ENCODE measurements around the gene METTL14. TPM values are rescaled to one million over a fixed set of nuclear protein-coding genes. Genes with fewer than 3 reads are reported as not detected.
"Not testable (repeated sequence)": the region's sequence is repeated elsewhere in the genome, so short reads cannot be mapped to it uniquely, and the experiment has no call there.

The METTL14 gene
- 10 to 100 TPM; 34.3 to 36.2 TPM for total RNA-seq
- long read RNA-seq, full-length matches to known transcripts: 19 of 21 reads
- long read RNA-seq, partial matches to known transcripts: 0 of 21 reads
- long read RNA-seq, other reads (novel, unspliced or antisense): 2 of 21 reads

- DNase-seq (peak; percentile 89 to 95), ATAC-seq (peak; percentile 98)
- intact Hi-C loops (cut with DNase I, micrococcal nuclease): loop anchor here in 1 of 2 donors (10.0 kb wide), 1 partner anchor 400 kb away; no protein-coding TSS in a partner anchor
Observed at GRCh38 chr4:118684873-118685811, at the start of gene METTL14. TSS of gene METTL14 (plus strand) at chr4:118685392. CDS start at chr4:118685535, 143 bp downstream.

- ATAC-seq; DNase-seq; intact Hi-C loops (cut with DNase I, micrococcal nuclease): not testable (repeated sequence)
Observed at GRCh38 chr4:118636126-118636525, 49.1 kb upstream of the METTL14 start.

GRCh38 chr4:118664665-118665064, 20.5 kb upstream of the METTL14 start:
- intact Hi-C loops (cut with DNase I, micrococcal nuclease); ATAC-seq: not testable (repeated sequence)
- peak in 1 of 2 donors; percentile 61 for DNase-seq

GRCh38 chr4:118669220-118669619, 16.0 kb upstream of the METTL14 start:
- intact Hi-C loops (cut with DNase I, micrococcal nuclease): not testable (repeated sequence)

GRCh38 chr4:118670968-118671367, 14.2 kb upstream of the METTL14 start:
- ATAC-seq; intact Hi-C loops (cut with DNase I, micrococcal nuclease); DNase-seq: not testable (repeated sequence)

More at GRCh38 chr4:118669220-118669619, 16.0 kb upstream of the METTL14 start:
- not testable (repeated sequence) for ATAC-seq
- peak; percentile 38 to 73 for DNase-seq

GRCh38 chr4:118676128-118676527, 9.1 kb upstream of the METTL14 start:
- DNase-seq (no peak), ATAC-seq (no peak)
- intact Hi-C loops (cut with DNase I, micrococcal nuclease): no loop called here

GRCh38 chr4:118680808-118681207, 4.4 kb upstream of the METTL14 start:
- intact Hi-C loops (cut with DNase I, micrococcal nuclease): loop anchor here in 1 of 2 donors (10.0 kb wide), 1 partner anchor 396 kb away; no protein-coding TSS in a partner anchor
- DNase-seq (no peak), ATAC-seq (no peak)

GRCh38 chr4:118682928-118683327, 2.3 kb upstream of the METTL14 start:
- no peak for ATAC-seq
- intact Hi-C loops (cut with DNase I, micrococcal nuclease): loop anchor here in 1 of 2 donors (10.0 kb wide), 1 partner anchor 398 kb away; no protein-coding TSS in a partner anchor
- no peak for DNase-seq

GRCh38 chr4:118683513-118683912, 1.7 kb upstream of the METTL14 start:
- intact Hi-C loops (cut with DNase I, micrococcal nuclease): loop anchor here in 1 of 2 donors (10.0 kb wide), 1 partner anchor 399 kb away; no protein-coding TSS in a partner anchor
- DNase-seq (no peak), ATAC-seq (peak; percentile 34)

- ATAC-seq (peak; percentile 95), DNase-seq (no peak)
- intact Hi-C loops (cut with DNase I, micrococcal nuclease): no loop called here
Observed at GRCh38 chr4:118703118-118703517, 17.9 kb downstream of the METTL14 start.

GRCh38 chr4:118711052-118711451, 25.9 kb downstream of the METTL14 start:
- intact Hi-C loops (cut with DNase I, micrococcal nuclease): no loop called here
- DNase-seq: no peak
- no peak for ATAC-seq

- intact Hi-C loops (cut with DNase I, micrococcal nuclease): no loop called here
- ATAC-seq: no peak
- DNase-seq: no peak
Observed at GRCh38 chr4:118712872-118713271, 27.7 kb downstream of the METTL14 start.

GRCh38 chr4:118714682-118715081, 29.5 kb downstream of the METTL14 start:
- DNase-seq: no peak
- no peak for ATAC-seq
- intact Hi-C loops (cut with DNase I, micrococcal nuclease): no loop called here

- DNase-seq (no peak), ATAC-seq (no peak)
- intact Hi-C loops (cut with DNase I, micrococcal nuclease): no loop called here
Observed at GRCh38 chr4:118716304-118716703, 31.1 kb downstream of the METTL14 start.

- ATAC-seq (no peak), DNase-seq (no peak)
- intact Hi-C loops (cut with DNase I, micrococcal nuclease): no loop called here
Observed at GRCh38 chr4:118718511-118719170, 33.4 kb downstream of the METTL14 start.

- no peak for ATAC-seq
- no peak for DNase-seq
- intact Hi-C loops (cut with DNase I, micrococcal nuclease): no loop called here
Observed at GRCh38 chr4:118721752-118722151, 36.6 kb downstream of the METTL14 start.

- intact Hi-C loops (cut with DNase I, micrococcal nuclease): no loop called here
- DNase-seq (no peak), ATAC-seq (no peak)
Observed at GRCh38 chr4:118723369-118723768, 38.2 kb downstream of the METTL14 start.

- ATAC-seq (no peak), DNase-seq (no peak)
- intact Hi-C loops (cut with DNase I, micrococcal nuclease): no loop called here
Observed at GRCh38 chr4:118727360-118727759, 42.2 kb downstream of the METTL14 start.
